Measurements from ENCODE around the gene RABL2A.
"Not testable (repeated sequence)": the region's sequence is repeated elsewhere in the genome, so short reads cannot be mapped to it uniquely, and the experiment has no call there.

DNA sequence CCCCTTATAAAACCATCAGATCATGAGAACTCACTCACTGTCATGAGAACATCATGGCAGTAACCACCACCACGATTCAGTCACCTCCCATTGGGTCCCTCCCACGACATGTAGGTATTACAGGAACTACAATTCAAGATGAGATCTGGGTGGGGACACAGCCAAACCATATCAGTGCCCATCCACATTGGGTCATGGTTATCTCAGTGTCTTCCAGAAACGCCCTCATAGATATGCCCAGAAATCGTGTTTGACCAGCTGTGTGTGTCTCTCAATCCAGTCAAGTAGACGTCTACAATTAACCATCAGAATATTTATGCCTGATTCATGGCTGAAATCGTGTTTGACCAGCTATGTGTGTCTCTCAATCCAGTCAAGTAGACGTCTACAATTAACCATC lies 17.2 kb upstream of the RABL2A start:
- not testable (repeated sequence) for TF ChIP-seq POLR2A (IDR thresholded peaks at IDR 0.05; ENCODE audit: borderline replicate concordance, extremely low read depth, insufficient read depth, insufficient read length); POLR2AphosphoS5 (IDR thresholded peaks at IDR 0.05; ENCODE audit: low read depth, low read length); EZH2 (IDR thresholded peaks at IDR 0.05); EGR1 (IDR thresholded peaks at IDR 0.05; ENCODE audit: low read depth); ZNF274 (IDR thresholded peaks at IDR 0.05; ENCODE audit: low read depth, low read length); ZFX (IDR thresholded peaks at IDR 0.05); YY1 (IDR thresholded peaks at IDR 0.05; ENCODE audit: extremely low read depth, insufficient replicate concordance, low read depth, low read length); CEBPB (IDR thresholded peaks at IDR 0.05; ENCODE audit: low read depth); SRF (IDR thresholded peaks at IDR 0.05; ENCODE audit: low read depth); JUND (IDR thresholded peaks at IDR 0.05); SP1 (IDR thresholded peaks at IDR 0.05; ENCODE audit: low read depth); RAD21 (IDR thresholded peaks at IDR 0.05; ENCODE audit: low read depth)
- TF ChIP-seq, protein P1, sequence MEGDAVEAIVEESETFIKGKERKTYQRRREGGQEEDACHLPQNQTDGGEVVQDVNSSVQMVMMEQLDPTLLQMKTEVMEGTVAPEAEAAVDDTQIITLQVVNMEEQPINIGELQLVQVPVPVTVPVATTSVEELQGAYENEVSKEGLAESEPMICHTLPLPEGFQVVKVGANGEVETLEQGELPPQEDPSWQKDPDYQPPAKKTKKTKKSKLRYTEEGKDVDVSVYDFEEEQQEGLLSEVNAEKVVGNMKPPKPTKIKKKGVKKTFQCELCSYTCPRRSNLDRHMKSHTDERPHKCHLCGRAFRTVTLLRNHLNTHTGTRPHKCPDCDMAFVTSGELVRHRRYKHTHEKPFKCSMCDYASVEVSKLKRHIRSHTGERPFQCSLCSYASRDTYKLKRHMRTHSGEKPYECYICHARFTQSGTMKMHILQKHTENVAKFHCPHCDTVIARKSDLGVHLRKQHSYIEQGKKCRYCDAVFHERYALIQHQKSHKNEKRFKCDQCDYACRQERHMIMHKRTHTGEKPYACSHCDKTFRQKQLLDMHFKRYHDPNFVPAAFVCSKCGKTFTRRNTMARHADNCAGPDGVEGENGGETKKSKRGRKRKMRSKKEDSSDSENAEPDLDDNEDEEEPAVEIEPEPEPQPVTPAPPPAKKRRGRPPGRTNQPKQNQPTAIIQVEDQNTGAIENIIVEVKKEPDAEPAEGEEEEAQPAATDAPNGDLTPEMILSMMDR (IDR thresholded peaks at IDR 0.05 in 2 of 3, conservative IDR thresholded peaks at IDR 0.05 in 1 of 3; ENCODE audit: borderline replicate concordance in 1 of 3, insufficient read depth in 1 of 3, low read depth in 2 of 3, low read length in 2 of 3): not testable (repeated sequence)
- TF ChIP-seq, protein P2, sequence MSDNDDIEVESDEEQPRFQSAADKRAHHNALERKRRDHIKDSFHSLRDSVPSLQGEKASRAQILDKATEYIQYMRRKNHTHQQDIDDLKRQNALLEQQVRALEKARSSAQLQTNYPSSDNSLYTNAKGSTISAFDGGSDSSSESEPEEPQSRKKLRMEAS (IDR thresholded peaks at IDR 0.05): not testable (repeated sequence)

Measured in HCT116 (cell line).